HK-2 (cell line): ENCODE results near the gene HSP90AB1.
A peak's percentile ranks its signal among the peaks of the same experiment; 100 is the strongest.

Source experiments
- DNase-seq: peaks from one replicate; pipeline ENCODE4 v3.0.0-alpha.2; 2018; ENCODE audit not compliant: unreplicated experiment

HSP90AB1 gene

DNA sequence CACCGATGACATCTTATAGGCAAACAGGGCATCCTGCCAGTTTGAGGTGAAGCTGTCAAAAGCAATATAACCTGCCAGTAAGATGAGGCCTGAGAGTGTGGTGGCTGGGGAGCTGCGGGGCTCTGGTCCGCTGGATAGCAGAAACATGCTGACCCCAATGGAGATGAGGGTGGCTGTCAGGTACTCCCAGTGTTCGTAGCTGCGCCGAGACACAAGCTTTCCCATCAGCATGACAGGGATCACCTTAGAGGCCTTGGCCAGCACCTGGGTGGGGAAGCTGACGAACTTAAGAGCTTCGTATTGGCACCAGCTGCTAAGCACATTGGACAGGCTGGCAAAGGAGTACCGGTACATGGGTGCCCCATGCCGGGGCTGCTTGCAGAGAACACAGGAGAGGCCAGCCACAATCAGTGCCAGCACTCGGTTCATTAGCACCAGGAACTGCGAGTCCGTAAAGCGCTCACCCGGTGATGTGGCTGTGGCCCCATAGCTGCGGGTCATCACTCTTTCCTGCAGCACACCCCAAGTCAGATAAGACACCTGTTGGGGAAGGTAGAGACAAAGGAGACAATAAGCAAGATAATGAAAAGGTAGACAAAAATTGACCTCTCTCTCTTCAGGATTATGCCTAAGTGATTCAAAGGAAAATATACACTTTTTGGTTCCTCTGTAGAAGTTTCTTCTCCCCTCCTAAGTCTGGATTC is 8.4 kb downstream of the HSP90AB1 start:
- DNase-seq, result no peak

- peak; percentile 49 for DNase-seq
Measured at GRCh38 chr6:44255871-44256774, 9.2 kb downstream of the HSP90AB1 start.

- DNase-seq, result no peak
Measured at GRCh38 chr6:44256775-44257024, 9.8 kb downstream of the HSP90AB1 start.

- peak; percentile 84 for DNase-seq
Measured at GRCh38 chr6:44257025-44257752, 10.3 kb downstream of the HSP90AB1 start, which contains the start of gene SLC35B2. TSS of gene SLC35B2 (minus strand) at chr6:44257528. CDS start at chr6:44257410, 118 bp downstream.

- DNase-seq, result no peak
Measured at GRCh38 chr6:44257753-44258324, 10.9 kb downstream of the HSP90AB1 start.

DNA sequence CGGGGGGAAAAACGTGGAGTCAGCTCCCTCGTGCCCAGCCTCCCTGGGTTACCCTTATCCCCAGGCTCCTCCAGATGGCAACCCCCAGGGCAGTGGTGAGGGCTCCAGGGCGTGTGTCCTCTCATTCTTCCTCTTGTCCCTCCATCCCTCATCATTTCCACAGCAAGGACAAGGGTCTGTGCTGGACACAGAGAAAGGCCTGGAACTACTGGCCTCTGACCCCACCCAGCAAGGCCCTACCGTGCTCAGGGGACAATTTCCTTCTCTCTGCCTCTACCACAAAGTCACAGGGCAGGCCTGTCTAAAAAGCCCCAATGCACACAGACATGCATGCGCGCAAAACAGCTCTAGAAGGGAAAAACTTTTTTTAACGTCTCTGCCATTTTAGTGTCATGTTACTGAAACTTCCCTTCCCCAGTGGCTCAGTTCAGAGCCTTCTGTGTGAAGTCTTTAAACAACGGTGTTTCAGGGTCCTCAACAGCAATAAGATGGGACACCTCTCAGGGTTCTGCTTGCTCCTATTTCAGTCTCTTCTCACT is 11.5 kb downstream of the HSP90AB1 start:
- DNase-seq, result no peak

- no peak for DNase-seq
Measured at GRCh38 chr6:44258921-44259320, 12.0 kb downstream of the HSP90AB1 start.

DNA sequence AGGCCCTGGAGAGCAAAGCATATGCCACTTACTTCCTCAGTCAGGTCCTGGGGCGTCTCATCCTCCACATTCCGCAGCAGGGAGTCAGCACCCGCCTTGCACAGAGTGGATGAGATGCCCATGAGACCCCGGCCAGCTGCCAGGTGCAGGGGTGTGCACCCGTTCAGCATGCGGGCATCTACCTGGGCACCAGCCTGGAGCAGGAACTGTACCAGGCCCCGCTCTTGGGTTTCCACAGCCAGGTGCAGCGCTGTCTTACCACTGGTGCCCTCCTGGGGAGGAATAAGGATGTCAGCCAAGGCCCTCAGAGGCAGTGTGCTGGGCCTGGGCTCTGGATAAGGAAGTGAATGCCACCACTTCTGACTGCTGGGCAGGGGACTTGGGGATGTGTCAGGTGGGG is 13.1 kb downstream of the HSP90AB1 start:
- DNase-seq, result no peak

- no peak for DNase-seq
Measured at GRCh38 chr6:44260451-44261297, 13.8 kb downstream of the HSP90AB1 start.

- DNase-seq, result no peak
Measured at GRCh38 chr6:44261581-44261980, 14.7 kb downstream of the HSP90AB1 start.

DNA sequence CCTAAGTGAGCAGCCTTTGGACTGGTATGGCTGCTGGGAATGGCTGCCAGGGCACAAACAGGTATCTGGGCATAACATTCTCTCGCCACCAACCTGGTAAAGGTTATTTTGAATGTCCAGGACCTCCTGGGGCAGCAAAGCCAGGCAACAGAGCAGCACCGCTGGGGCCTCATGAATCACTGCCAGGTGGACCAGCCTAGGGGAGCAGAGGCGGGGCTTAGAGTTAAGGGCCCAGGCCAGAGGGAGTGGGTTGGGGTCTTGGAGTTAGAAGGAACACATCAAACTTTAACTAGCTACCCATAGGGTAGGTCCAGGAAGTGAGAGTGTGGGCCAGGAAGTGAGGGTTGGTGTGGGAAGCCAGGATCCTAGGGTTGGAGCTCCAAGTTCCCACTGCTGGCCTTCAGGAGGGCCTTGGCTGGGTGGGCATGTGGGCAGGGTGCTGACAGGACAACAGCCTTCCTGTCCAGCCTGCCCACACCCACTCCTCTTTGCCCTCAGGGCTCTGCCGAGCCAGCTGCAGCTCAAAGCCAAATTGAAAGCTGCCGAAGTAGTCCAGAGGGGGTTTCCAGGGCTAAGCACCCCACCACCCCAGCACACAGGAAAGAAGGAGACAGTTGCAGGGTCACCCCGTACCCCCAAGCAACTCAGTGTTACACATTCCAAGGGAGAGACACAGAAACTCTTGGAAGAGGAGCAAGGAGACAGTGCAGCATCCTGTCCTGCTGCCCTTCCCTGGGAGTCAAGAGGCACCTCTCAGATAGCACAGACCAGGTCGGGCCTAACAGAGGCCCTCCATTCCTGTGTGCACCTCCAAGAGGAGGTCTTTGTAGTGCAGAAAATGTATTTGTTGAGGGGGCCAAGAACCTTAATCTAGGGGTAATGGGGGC is 15.8 kb downstream of the HSP90AB1 start:
- DNase-seq, result no peak

DNA sequence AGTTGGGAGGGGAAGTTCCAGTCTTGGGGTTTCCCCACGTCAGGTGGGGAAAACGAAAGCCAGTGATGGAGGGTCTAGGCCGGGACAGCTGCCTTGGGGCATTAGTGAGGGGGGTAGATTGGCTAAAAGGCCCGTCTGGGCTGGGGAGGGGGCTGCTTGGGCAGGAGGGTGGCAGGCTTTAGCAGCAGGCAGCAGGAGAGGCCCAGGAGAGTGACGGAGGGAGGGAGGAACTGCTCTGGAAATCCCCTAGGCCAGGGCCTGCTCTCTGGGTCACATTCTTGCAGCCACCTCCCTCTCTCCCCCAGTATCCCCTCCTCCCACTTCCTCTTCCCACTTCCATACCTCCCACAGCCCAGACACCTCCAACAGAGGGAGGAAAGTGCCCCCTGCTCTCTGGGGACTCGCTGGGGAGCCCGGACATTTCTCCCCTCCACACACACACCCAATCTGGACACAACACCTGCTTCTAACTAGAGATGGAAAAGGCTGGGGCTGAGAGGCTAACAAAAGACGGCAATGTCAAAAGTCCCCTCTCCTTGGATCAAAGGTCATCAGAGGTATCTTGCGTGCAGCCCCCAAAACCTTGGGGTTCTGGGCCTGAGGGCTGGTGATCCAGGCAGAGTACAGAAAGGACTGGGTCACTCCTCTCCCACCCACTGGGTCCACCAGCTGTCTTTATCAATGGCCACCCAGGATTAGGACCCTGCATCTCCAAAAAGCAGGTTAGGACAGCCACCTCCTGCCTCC is 16.6 kb downstream of the HSP90AB1 start:
- DNase-seq, result peak; percentile 70

- peak; percentile 35 for DNase-seq
Measured at GRCh38 chr6:44264154-44265006, 17.5 kb downstream of the HSP90AB1 start.

DNA sequence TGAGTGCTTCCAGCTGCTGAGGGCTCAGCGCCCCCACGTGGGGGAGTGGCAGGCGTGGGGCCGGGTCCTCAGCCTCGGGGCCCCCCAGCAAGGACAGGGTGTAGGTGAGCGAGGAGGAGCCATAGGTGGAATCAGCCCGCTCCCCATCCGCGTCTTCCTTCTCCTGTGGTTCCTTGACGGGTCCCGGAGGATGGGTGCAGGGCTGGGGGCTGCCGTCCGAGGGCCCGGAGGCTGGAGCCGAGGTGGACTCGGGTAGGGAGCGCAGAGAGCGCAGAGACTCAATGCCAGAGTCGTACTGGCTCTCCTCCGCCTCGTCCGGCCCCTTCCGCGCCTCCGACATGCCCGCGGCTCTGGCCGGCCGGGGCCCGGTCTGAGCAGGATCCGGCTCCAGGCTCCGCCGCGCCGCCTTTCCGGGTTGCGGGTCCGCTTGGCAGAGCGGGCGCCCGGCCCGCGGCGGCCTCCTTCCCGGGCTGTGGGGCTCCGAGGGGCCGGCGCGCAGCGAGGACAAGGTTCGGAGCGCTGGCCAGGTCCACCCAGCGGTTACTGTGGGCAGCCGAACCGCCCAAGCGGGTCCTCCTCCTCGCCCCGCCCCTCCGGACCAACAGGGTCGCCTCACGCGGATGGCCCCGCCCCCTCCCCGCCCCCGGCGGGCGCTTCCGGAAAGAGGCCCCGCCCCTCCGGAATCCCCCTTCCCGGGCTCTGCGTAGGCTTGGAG is 18.3 kb downstream of the HSP90AB1 start, which contains the start of gene NFKBIE:
Gene NFKBIE (minus strand): TSS at position 545 of the 715 bp plus-strand sequence. CDS start 205 bp downstream, at position 340.
- peak; percentile 98 for DNase-seq

DNA sequence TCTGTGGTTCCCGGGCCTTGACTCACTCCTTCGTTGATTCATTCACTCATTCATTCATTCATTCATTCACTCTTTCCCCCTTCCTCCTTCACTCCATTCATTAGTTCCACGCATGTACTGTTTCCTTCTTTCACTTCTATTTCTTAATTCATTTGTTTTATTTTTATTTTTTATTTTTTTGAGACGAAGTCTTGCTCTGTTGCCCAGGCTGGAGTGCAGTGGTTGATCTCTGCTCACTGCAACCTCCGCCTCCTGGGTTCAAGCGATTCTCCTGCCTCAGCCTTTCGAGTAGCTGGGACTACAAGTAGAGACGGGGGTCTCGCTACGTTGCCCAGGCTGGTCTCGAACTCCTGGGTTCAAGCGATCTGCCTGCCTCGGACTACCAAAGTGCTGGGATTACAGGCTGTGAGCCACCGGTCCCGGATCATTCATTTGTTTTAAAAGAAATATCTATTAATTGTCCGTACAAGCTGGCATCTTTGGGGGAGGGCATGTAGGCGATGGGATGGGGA is 18.9 kb downstream of the HSP90AB1 start:
- DNase-seq, result no peak

DNA sequence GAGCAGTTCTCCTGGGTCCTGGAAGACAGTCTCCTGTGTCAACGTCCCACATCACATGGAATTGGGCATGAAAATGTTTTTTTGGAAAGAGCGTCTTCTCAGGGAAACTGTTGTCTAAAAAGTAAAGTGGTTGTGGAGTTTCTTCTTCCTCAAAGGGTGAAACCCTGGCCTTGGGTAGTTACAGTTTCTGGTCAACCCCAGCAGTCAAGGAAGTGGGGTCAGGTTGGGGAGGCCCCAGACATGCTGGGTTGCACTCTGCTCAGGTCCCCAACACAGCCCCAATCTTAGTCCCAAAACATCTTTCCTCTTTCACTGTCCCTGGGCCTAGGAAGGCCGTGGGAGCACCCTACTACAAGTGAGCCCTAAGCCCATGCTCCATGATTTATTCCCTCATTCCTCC is 19.4 kb downstream of the HSP90AB1 start:
- no peak for DNase-seq

DNA sequence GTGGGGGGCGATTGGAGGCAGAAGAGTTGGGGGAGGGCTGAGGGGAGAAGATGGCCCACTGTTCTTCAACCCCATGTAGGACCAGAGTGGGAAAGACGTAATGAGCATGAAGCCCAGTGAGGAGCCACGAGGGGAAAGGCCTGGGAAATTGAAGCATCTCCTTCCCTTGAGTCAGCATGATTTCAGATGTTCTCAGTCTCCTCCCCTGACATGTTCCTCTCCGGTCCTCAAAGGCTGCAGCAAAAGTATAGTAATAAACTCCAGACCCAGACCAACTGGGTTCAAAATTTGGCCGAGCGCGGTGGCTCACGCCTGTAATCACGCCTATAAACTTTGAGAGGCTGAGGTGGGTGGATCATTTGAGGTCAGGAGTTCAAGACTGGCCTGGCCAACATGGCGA is 20.4 kb downstream of the HSP90AB1 start:
- DNase-seq, result no peak
